Measurements from ENCODE around the gene FLNB. TPM values are rescaled to one million over a fixed set of nuclear protein-coding genes. Genes with fewer than 3 reads are reported as not detected.
A peak's percentile ranks its signal among the peaks of the same experiment; 100 is the strongest.

FLNB gene
- total and polyA plus RNA-seq, 9 of the 15 experiments (the other 6 are each of a cell fraction or from before 2014, with no cell fraction given): 9.4 to 48.1 (median 25.6) TPM

GRCh38 chr3:58038675-58039292 is 30.6 kb downstream of the FLNB start (continued):
- TF ChIP-seq PRDM10 (IDR thresholded peaks at IDR 0.05; ENCODE audit: partially characterized antibody) (peak; percentile 93), PTRF (tag; IDR thresholded peaks at IDR 0.05) (no peak), ZNF766 (CRISPR knock-in tag; conservative IDR thresholded peaks at IDR 0.05) (0 out of 2 replicates have a peak, but pooled peaks have one; percentile 26), ZNF12 (CRISPR knock-in tag; IDR thresholded peaks at IDR 0.05) (no peak), RBM39 (optimal IDR thresholded peaks at IDR 0.05; ENCODE audit: low read depth, low read length) (no peak), TEAD1 (CRISPR knock-in tag; IDR thresholded peaks at IDR 0.05) (peak; percentile 43 to 73; a peak in 1 of 4 replicates), THRAP3 (IDR thresholded peaks at IDR 0.05; ENCODE audit: borderline replicate concordance) (no peak), MAFF (IDR thresholded peaks at IDR 0.05; ENCODE audit: low read length) (no peak), NFYB (IDR thresholded peaks at IDR 0.05; ENCODE audit: extremely low read depth, insufficient read length) (no peak), HNRNPUL1 (IDR thresholded peaks at IDR 0.05; ENCODE audit: low read length) (no peak), E2F4 (CRISPR knock-in tag; IDR thresholded peaks at IDR 0.05; ENCODE audit: low read depth) (no peak), CBFA2T2 (conservative IDR thresholded peaks at IDR 0.05) (no peak), MEF2A (IDR thresholded peaks at IDR 0.05; ENCODE audit: control insufficient read depth, low read depth, low read length) (no peak), SMAD2 (IDR thresholded peaks at IDR 0.05; ENCODE audit: low read depth, low read length) (no peak), E2F3 (CRISPR knock-in tag; IDR thresholded peaks at IDR 0.05) (no peak), MYC (IDR thresholded peaks at IDR 0.05; ENCODE audit: low read depth, low read length) (peak; percentile 55), MYC (CRISPR knock-in tag; IDR thresholded peaks at IDR 0.05; ENCODE audit: borderline replicate concordance, low read depth) (no peak), USF2 (CRISPR knock-in tag; IDR thresholded peaks at IDR 0.05) (peak; percentile 51; the same call in 1 of the 2 replicates), L3MBTL2 (IDR thresholded peaks at IDR 0.05) (no peak), UBTF (IDR thresholded peaks at IDR 0.05; ENCODE audit: borderline replicate concordance in 1 of 2, low read depth in 2 of 2, low read length in 2 of 2) (no peak), EGR1 (conservative IDR thresholded peaks at IDR 0.05) (no peak), FUS (optimal IDR thresholded peaks at IDR 0.05; ENCODE audit: low read depth, low read length) (no peak)

Measured in K562 (cell line).